ENCODE results near the gene ACTBL2.

Gene ACTBL2

GRCh38 chr5:57503433-57503832, 20.8 kb upstream of the ACTBL2 start:
- TF ChIP-seq CTCF (IDR thresholded peaks at IDR 0.05; ENCODE audit: control insufficient read depth, insufficient read depth, low read depth, low read length, missing control alignments), result no peak
- H3K4me3 ChIP-seq (ENCODE audit: control insufficient read depth, low read depth, low read length), result no peak overlapping the region
- DNase-seq (ENCODE audit: low read depth), result no peak

- no peak for TF ChIP-seq CTCF (IDR thresholded peaks at IDR 0.05; ENCODE audit: control insufficient read depth, insufficient read depth, low read depth, low read length, missing control alignments)
- H3K4me3 ChIP-seq (ENCODE audit: control insufficient read depth, low read depth, low read length), result no peak overlapping the region
- DNase-seq (ENCODE audit: low read depth), result no peak
Observed at GRCh38 chr5:57501414-57502201, 19.0 kb upstream of the ACTBL2 start.

GRCh38 chr5:57499262-57500050, 16.8 kb upstream of the ACTBL2 start:
- no peak overlapping the region for H3K4me3 ChIP-seq (ENCODE audit: control insufficient read depth, low read depth, low read length)
- TF ChIP-seq CTCF (IDR thresholded peaks at IDR 0.05; ENCODE audit: control insufficient read depth, insufficient read depth, low read depth, low read length, missing control alignments), result peak; percentile 75
- DNase-seq (ENCODE audit: low read depth), result no peak

GRCh38 chr5:57497733-57498132, 15.1 kb upstream of the ACTBL2 start:
- no peak for DNase-seq (ENCODE audit: low read depth)
- no peak for TF ChIP-seq CTCF (IDR thresholded peaks at IDR 0.05; ENCODE audit: control insufficient read depth, insufficient read depth, low read depth, low read length, missing control alignments)
- no peak overlapping the region for H3K4me3 ChIP-seq (ENCODE audit: control insufficient read depth, low read depth, low read length)

GRCh38 chr5:57495285-57496086, 12.9 kb upstream of the ACTBL2 start:
- TF ChIP-seq CTCF (IDR thresholded peaks at IDR 0.05; ENCODE audit: control insufficient read depth, insufficient read depth, low read depth, low read length, missing control alignments), result no peak
- no peak overlapping the region for H3K4me3 ChIP-seq (ENCODE audit: control insufficient read depth, low read depth, low read length)
- no peak for DNase-seq (ENCODE audit: low read depth)
